GM19240 (cell line): ENCODE results near the gene C1QL1.
A peak's percentile ranks its signal among the peaks of the same experiment; 100 is the strongest.

ENCODE experiments used
- DNase-seq: peaks from one replicate; pipeline ENCODE4 v3.0.0; 2011; ENCODE audit warnings: low spot score; ENCODE audit not compliant: insufficient read length

The C1QL1 gene

DNA sequence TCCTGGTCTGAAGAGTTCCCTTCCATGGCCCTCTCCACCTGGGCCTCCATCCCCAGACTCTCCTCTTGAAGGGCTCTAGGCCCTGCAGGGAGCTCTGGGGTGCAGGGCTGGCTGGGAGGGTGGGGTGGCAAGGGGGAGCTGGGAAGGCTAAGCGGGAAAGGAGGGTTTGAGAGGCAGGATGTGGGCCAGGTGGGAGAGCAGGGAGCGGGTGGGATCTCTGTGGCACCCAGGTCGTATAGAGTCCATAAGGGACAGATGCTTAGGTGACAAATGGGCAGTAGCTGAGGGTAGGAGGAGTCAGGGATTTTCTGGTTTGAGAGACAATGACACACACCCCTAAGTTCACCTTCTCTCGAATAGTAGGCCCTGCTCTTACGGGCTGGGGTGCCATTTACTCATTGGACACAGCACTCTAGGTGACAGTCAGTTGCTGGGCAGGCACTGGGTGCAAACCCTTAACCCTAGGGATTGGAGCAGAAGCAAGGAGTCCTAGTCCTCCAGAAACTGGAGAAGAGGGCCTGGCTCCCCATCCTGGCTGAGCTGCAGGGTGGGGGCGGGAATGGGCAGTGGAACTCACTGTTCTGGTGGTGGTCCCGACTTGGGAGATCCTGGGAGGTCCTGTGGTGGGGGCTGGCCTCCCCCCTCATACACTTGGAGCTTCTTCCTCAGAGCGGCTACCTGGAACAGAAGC, 35.9 kb downstream of the C1QL1 start:
- no peak for DNase-seq

DNA sequence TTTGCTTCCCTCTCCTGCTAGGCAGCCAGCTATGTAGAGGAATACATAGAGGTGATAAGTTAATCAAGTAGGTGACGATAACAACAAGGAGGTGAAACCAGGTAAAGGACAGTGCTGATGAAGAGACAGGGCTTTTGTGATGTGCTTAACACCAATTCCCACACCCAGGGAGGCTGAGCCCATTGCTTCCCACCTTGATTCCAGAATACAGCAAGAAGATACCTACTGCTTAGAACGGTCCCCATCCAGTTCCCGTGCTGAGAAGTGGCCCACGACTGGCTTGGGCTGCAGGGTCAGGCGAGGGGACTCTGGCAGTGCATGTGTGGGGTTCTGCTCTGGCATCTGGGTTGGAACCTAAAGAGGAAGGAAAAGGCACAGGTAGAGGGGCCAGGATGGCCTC, 36.7 kb downstream of the C1QL1 start:
- DNase-seq = no peak

DNA sequence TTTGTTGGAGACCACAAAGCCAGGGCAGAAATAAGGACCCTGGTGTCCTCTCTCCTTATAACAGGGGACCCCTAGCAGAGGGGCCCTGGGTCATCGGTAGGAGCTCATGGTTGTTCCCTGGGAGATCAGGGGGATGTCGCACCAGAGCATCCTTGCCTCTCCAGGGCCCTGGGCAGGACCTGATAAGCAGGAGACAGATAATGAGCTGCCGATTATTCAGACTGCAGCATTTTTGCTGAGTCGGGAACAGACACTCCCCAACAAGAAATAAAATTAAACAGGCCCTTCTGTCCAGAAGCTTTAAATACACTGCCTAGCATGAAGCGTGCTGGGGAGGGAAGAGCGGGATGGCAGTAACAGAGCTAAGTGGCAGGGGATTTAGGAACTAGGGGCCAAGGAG, 37.4 kb downstream of the C1QL1 start:
- DNase-seq = no peak

DNA sequence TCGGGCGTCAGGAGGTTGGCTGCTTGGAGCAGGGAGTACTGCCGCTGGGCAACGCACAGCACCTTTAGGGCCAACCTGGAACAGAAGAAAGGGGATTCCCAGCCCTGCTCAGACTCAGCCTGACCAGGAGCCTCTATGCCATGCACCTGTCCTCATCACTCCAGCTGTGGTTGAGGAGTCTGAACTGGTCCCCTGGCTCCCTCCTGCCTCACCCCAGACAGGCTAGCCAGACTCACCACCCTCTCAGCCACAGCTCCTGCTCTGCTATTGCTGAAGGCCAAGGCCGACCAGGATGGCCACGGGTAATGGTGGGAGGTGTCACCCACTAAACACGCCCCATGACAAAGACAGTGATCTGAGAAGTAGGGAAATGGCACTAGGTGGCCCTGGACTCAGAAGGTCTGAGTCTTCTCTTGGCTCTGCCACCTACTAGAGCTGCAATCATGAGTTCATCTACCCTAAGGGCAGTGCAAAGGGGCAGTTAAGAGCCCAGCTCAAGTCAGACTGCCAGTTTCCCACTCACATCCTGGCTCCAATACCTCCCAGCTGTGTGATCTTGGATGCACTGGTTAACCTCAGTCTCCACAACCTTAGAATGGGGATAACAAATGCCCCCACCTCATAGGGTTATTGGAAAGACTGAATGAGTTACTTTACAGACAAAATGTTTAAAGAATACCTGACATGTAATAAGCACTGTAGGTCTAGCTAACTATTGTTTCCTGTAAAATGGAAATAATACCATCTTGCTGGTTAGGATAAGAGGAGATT, 39.0 kb downstream of the C1QL1 start:
- DNase-seq = no peak

DNA sequence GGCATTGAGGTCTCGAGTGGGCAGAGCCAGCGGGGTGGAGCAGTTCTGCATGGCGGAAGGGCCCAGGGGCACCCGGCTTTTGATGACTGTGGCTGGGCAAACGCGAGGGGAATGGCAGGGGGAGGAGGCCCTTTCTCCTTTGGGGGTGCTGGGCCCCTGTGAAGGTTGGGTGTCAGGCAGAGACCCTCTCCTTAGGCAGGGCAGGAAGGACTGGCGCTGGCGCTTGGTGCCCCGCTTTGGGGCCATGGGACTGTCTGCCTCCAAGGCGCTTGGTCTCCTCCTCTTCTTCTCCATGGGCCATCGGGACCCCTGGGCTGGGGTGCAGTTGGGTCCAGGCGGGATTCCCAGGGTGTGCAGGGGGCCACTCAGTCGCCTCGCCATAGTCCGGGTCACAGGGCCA, 40.0 kb downstream of the C1QL1 start:
- DNase-seq = no peak

DNA sequence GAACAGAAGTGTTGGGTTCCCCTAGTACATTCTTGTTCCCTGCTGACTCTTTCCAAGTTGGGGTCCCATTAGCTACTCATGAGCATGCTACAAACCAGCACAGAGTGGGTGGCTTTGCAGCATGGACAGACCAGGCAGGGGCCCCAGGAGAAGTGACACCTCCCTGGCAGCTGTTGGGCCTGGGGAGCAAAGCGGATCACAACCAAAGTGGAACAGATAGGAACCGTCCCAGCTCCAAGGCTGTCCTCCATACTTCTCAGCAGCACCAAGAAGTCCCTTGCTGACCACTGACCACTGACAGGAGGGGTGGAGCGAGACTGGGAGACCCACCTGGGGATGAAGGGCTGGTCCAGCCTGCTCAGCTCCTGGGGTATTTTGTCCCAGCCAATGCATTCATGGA, 40.4 kb downstream of the C1QL1 start:
- no peak for DNase-seq

DNA sequence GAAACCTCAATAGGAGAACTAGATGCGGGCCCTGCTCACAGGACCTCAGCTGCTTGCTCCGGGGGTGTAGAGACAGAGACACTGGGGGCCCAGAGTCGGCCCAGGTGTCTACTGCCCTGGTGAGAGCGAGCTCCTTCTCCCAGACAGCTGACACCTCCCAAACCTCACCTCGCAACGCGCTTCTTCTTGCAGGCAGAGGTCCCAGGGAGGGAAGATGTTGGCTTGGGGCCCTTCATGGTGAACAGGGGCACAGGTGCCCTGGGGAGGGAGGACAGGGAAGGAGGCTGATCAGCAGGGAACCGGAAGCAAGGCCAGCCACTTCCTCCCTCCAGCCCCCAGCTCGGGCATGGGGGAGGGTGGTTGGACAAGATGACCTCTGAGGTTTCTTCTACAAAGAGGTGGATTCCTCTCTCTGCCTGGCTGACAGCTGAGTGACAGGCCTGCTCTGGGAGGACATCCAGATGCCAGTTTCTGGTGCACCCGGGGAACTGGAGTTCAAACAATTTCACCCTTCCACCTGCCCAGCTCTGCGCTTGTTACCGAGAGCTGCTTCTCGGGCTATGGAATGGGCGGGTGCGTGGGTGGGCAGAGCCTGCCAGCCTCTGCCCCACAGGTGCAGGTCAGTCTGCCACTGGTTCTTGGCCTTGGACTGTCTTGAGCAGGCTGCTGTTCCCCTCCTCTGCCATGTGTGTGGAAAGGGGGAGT, 41.1 kb downstream of the C1QL1 start:
- no peak for DNase-seq

DNA sequence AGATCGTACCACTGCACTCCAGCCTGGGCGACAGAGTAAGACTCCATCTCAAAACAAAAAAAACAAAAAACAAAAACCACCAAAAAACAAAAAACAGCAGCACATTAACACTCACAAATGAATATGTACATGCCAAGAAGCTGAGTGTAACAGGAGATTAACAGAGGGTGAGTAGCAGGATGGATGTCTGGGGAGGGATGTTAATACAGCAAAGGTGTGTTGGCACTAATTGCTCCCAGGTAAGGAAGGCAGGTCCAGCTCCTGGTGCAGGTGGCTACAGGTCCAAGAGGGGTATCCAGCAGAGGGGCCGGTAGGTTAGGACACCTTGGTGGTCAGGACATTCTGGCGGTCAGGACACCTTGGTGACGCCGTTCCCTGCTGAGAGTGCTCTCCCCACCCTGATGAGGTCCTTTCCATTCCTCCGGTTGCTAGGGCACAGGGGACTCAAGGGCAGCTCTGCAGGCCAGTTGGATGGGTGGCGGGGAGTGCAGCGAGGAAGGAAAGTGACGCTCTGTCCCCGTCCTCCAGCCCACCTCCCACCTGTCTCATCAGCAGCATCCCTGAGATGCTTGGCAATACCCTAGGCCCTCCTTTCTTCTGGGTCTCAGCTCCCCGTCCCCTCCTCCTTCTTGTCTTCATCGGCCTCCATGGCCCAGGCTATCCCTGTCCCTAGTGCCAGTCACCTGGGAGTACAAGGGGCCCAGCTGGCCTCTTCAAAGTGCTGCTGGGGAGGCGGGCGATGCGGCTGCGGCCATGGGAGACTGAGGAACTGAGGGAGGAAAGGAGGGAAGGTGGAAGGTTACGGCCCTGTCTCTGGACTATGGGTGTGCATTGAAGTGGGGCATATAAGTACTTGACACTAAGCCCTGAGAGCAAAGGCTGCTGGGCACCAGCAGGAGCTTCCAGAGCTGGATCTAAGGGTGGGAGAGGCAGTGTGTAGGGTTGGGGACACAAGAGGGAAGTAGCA, 42.1 kb downstream of the C1QL1 start:
- DNase-seq = no peak

DNA sequence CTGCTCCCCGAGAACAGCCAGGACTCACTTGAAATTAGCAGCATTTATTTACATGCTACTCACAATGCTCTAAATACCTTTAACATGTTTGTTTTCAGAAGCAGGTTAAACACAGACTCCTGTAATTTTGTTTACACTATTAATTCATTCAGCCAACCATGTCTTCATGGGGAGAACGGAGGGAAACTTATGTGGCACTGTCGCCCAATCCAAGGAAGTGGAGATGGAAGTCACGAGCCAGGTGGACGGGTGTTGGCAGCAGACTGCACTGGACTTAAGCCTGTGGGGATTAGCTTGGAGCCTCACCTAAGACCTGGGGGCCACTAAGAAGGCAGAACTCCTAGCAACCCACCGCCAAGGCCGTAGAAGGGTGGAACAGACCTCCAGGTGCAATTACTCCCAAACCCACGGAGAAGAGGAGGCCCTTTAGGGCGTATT, 44.0 kb downstream of the C1QL1 start:
- DNase-seq = no peak

DNA sequence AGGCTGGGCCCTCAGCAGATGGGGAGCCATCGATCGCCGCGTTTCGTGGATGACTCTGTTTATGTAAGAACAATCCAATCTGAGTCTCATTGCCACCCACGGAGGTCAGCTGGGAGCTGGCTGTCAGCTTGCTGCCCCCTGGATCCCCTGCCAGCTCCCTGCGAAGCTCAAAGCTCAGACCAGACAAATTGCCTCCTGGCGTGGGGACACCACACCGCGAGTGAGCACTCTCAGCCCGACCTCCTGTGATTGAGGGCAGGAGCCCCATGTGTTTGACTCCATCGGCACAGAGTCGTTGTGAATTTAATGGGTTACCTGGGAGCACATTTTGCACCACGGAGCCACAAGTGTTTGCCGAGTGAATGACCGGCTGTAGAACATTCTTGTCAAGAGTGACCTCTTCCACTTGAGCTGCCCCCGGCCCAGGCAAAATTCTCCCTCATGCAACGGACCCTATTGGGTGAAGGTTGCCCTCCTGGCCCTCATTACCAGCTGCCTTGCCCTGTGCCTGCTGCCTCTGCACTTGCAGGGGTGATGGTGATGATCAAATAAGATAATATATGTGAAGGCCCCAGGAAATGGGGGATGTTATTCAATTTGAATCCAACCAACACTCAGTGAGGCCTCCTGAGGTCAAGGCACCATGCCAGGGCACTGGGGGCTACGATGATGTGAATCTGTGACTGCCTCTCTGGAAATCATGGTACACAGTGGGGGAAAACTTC, 45.2 kb downstream of the C1QL1 start:
- DNase-seq = no peak

DNA sequence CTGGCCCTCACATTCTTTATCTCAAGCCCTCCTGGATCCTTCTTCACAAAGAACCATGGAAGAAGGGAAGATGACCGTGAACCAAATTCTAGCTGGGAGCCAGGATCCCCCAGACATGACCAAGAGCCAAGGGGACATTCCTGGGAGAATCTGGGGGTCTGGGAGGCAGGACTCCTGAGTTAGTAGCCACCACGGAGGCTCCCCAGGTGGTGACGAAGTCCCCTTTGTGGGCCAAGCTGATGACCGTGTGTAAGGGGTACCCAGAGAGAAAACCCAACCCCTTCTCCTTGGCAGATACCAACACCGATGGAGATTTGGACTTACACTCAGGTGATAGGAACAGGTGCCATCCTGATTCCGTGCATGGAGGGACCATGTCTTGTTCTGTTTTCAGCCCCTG, 46.0 kb downstream of the C1QL1 start:
- DNase-seq = no peak

DNA sequence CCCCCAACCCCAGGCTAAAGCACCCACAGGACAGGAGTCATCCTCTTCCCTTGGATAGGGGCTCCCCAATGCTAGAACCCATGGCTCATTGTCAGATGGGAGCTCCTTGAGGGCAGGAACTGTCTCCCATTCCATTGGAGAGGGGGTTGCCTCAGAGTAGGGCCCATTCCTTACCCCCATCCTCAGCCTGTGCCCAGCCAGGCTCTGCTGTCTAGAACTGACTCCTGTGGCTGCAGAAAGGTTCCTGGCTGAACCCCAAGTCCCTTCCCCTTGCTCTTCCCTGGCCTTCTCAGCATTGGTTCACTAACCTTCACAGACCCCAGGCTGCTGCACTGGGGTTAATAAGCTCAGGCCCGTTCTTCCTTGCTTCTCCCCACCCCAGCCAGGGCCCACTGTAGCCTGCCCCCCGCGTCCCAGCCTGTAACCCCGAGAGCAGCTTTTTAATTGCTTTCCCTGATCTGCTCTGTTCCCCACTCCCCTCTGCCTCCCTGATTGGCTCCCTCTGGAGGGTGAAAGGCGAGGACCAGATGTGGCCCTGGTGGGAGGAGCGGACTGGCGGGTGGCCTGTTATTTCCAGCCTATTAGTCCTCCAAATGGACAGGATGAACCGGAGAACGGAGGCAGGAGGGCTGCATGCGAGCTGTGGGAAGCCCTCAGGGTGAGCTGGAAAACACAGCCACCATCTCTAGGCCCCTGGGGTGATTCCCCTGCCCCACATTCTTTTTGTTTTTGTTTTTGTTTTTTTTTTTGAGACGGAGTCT, 46.8 kb downstream of the C1QL1 start:
- no peak for DNase-seq

DNA sequence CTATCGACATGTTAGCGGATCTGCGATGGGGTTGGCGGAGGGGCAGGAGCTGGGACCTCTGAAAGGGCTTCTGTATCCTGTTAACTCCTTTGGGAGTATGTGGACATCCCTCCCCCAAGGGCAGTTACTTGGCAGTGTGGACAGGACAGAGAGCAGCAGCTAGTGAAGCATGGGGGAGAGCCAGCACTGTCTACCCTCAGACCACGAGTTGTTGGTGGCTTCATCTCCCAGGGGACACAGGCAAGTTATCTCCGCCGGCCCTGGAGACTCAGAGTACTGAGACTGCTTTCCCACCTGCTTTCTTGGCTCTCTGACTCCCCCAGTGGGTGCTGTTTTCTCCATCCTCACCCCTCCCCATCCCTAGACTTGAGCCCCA, 47.5 kb downstream of the C1QL1 start:
- DNase-seq = no peak

DNA sequence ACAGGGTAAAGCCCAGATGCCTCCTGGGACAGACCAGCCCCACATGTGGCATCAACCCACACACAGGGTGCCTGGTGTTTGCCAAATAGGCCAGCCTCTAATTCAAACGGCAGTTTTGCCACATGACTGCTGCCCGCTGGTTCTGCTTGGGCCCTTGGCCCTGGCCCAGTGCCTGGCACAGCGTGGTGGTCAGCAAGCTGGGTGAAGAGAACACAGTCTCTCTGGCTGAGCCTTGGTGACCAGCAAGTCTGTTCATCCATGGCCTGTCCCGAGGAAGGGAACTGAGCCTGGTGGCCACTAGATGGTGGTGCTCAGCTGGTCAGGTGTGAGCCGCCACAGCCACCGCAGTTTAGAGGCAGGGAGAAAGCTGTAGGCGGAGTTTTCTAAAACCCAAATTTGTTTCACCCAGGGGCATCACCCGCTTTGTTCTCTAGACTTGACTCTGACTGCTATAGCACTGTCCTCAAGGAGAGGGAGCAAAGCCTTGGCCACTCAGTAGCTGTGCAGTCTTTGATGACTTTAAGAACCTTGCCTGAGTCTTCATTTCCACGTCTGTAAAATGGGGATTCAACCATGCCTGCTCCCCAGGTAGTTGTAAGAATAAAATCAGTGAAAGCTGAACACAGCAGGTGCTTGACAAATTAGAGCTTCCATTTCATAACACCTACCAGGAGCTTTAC, 48.1 kb downstream of the C1QL1 start:
- peak; percentile 94 for DNase-seq

DNA sequence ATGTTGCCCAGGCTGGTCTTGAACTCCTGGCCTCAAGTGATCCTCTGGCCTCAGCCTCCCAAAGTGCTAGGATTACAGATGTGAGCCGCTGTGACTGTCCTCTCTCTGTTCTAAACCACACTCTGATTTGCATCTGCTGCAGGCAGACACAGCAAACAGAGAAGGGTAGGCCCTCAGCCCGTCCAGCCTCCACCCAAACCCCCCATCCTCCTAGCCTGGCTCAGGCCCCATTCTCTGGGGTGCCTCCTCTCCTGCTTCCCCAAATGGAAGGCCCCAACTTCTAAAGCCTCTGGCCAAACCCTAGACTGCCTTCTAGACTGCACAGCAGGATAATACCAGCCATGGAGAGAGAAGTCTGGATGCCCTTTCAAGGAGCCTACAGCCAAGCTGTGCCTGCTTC, 48.7 kb downstream of the C1QL1 start:
- DNase-seq = no peak

DNA sequence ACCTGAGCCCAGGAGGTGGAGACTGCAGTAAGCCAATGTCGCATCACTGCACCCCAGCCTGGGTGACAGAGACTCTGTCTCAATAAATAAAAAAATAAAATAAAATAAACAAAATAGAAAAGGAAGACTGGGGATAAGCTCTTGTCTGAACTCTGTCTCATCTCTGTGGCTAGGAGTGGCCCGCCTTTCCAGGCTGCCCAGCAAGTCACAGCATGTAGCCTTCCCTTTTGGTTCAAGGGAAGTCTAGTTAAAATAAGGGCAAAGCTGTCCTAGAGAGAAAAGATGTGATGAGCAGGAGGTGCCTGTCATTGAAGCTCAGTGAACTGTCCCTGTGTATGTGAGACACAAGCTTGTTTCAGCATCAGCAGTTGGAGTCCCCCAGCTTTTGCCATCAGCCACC, 50.1 kb downstream of the C1QL1 start:
- DNase-seq = no peak

DNA sequence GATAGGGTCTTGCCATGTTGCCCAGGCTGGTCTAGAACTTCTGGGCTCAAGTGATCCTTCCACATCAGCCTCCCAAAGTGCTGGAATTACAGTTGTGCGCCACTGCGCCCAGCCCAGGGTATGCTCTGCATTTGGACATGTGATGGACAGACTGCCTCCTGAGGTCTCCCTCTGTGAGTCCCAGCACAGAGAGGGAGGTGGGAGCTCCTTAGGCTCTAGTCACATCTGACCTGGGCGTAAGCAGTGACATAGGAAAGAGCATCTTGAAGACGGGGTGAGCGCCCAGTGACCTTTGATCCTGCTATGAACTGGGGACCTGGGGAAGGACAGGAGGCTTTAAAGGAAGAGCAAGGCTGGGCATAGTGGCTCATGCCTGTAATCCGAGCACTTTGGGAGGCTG, 50.6 kb downstream of the C1QL1 start:
- DNase-seq = no peak

DNA sequence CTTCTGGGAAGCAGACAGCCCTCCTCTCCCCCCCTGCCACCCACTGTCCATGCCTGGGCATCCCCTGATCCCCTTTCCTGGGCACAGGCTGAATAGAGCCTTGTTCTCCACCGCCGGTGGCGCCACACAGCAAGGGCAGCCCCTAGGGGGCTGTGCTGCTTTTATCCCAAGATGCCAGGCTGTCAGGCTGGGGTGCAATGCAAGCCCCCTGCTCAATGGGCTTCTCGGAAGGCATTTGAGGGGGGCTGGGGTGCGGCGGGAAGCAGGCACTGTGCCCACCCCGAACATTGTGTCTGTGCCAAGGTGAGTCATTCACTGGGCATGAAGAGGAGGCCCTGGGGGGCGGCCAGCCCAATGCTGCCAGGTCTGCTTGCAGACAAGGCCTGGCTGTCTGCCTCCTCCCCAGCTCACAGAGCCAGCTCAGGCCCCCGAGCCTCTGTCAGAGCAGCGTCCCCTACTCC, 51.3 kb downstream of the C1QL1 start:
- DNase-seq = no peak
